IMR-90 (cell line): ENCODE data around the gene STYK1. TPM values are rescaled to one million over a fixed set of nuclear protein-coding genes. Genes with fewer than 3 reads are reported as not detected.
A peak's percentile ranks its signal among the peaks of the same experiment; 100 is the strongest.

ENCODE experiments used
- ATAC-seq: fragments of 200-7000 bp; cut with Tn5 transposase; 2 replicates; pipeline ENCODE4 v1.9.1; 2020; ENCODE audit warnings: low read depth, mild to moderate bottlenecking, moderate library complexity
- BruUV-seq: library from RNA; stranded (reverse); fragments of 400-500 nt; replicated peaks from 2 replicates; lab custom pipeline; 2021; lab: Mats Ljungman, UMichigan
- CTCF ChIA-PET: fragments of 300-600 bp; formaldehyde crosslinking; extraction: SDS; loops from one replicate; lab custom pipeline; 2021; ENCODE audit warnings: antibody characterized with exemption; lab: Yijun Ruan, JAX
- POLR2A ChIA-PET: fragments of 300-600 bp; sonication (Branson Sonifier 250); formaldehyde crosslinking; loops from one replicate; lab custom pipeline; 2022; ENCODE audit warnings: antibody characterized with exemption; ENCODE audit not compliant: unreplicated experiment; lab: Charles Lee
- DNase-seq: peaks from one replicate; pipeline ENCODE4 v3.0.0; 2013
- H2AFZ ChIP-seq: replicated peaks from 2 replicates; pipeline ENCODE3; 2013; ENCODE audit warnings: low read length, mild to moderate bottlenecking; ENCODE audit not compliant: poor library complexity
- H2AK5ac ChIP-seq: 2 replicates; pipeline ENCODE4 v1.6.1; 2013; ENCODE audit warnings: low read depth, low read length, inconsistent platforms
- H2AK9ac ChIP-seq: replicated peaks from 2 replicates; pipeline ENCODE3; 2013; ENCODE audit warnings: mild to moderate bottlenecking, low read depth, low read length, moderate library complexity; ENCODE audit not compliant: poor library complexity
- H2BK120ac ChIP-seq: 2 replicates; pipeline ENCODE4 v1.6.1; 2013; ENCODE audit warnings: low read depth, low read length, inconsistent platforms
- H2BK15ac ChIP-seq: 3 replicates; pipeline ENCODE4 v1.6.1; 2013; ENCODE audit warnings: low read depth, low read length, inconsistent platforms
- H2BK20ac ChIP-seq: 2 replicates; pipeline ENCODE4 v1.6.1; 2013; ENCODE audit warnings: low read depth, mild to moderate bottlenecking, inconsistent platforms, low read length, moderate library complexity
- H2BK5ac ChIP-seq: 2 replicates; pipeline ENCODE4 v1.6.1; 2013; ENCODE audit warnings: mild to moderate bottlenecking, low read depth, low read length, inconsistent platforms; ENCODE audit not compliant: poor library complexity, severe bottlenecking
- H3K14ac ChIP-seq: replicated peaks from 2 replicates; pipeline ENCODE4 v1.6.1; 2013; ENCODE audit warnings: low read depth, low read length, inconsistent platforms
- H3K18ac ChIP-seq: 2 replicates; pipeline ENCODE4 v1.6.1; 2013; ENCODE audit warnings: low read depth, low read length, control low read depth
- H3K23ac ChIP-seq: 2 replicates; pipeline ENCODE4 v1.6.1; 2013; ENCODE audit warnings: low read depth, low read length, inconsistent platforms
- H3K27ac ChIP-seq: 2 replicates; pipeline ENCODE4 v1.5.1; 2013; ENCODE audit warnings: mild to moderate bottlenecking, control low read depth, low read length; ENCODE audit not compliant: insufficient read depth
- H3K27me3 ChIP-seq: 2 replicates; pipeline ENCODE4 v1.6.1; 2013; ENCODE audit warnings: low read length; ENCODE audit not compliant: control insufficient read depth, insufficient read depth
- H3K36me3 ChIP-seq: 2 replicates; pipeline ENCODE4 v1.6.1; 2013; ENCODE audit warnings: low read length, mixed read lengths; ENCODE audit not compliant: control insufficient read depth, insufficient read depth
- H3K4ac ChIP-seq: 2 replicates; pipeline ENCODE4 v1.6.1; 2013; ENCODE audit warnings: low read depth, low read length, inconsistent platforms
- H3K4me1 ChIP-seq: 2 replicates; pipeline ENCODE4 v1.6.1; 2013; ENCODE audit warnings: low read length, mixed read lengths; ENCODE audit not compliant: control insufficient read depth, insufficient read depth
- H3K4me2 ChIP-seq: 2 replicates; pipeline ENCODE4 v1.6.1; 2013; ENCODE audit warnings: low read depth, mild to moderate bottlenecking, control low read depth, low read length, moderate library complexity
- H3K4me3 ChIP-seq: 2 replicates; pipeline ENCODE4 v1.5.1; 2013; ENCODE audit warnings: low read depth, mild to moderate bottlenecking, control low read depth, low read length, moderate library complexity; ENCODE audit not compliant: insufficient read depth
- H3K56ac ChIP-seq: 2 replicates; pipeline ENCODE4 v1.6.1; 2013; ENCODE audit warnings: low read length, inconsistent platforms; ENCODE audit not compliant: insufficient read depth; ENCODE audit errors: extremely low read depth
- H3K79me1 ChIP-seq, 2 experiments: 2 replicates each; pipeline ENCODE4 v1.6.1; 2013; ENCODE audit warnings: low read length in 2 of 2, inconsistent platforms in 1 of 2, low read depth in 1 of 2
- H3K9ac ChIP-seq: 2 replicates; pipeline ENCODE4 v1.6.1; 2013; ENCODE audit warnings: low read depth, low read length, control low read depth
- H3K9me1 ChIP-seq: 2 replicates; pipeline ENCODE4 v1.6.1; 2013; ENCODE audit warnings: low read length, inconsistent platforms; ENCODE audit not compliant: insufficient read depth
- H3K9me3 ChIP-seq: 2 replicates; pipeline ENCODE4 v1.6.1; 2013; ENCODE audit warnings: low read length; ENCODE audit not compliant: control insufficient read depth, insufficient read depth
- H4K20me1 ChIP-seq: 2 replicates; pipeline ENCODE4 v1.6.1; 2013; ENCODE audit warnings: low read length, inconsistent platforms; ENCODE audit not compliant: insufficient read depth
- H4K5ac ChIP-seq: 2 replicates; pipeline ENCODE4 v1.6.1; 2013; ENCODE audit warnings: mild to moderate bottlenecking, low read depth, low read length, control low read depth
- H4K8ac ChIP-seq, 2 experiments: 2 replicates each; pipeline ENCODE4 v1.6.1; 2013; ENCODE audit warnings: low read depth in 2 of 2, low read length in 2 of 2, control low read depth in 1 of 2, inconsistent platforms in 1 of 2
- H4K91ac ChIP-seq: 2 replicates; pipeline ENCODE4 v1.6.1; 2013; ENCODE audit warnings: low read depth, low read length, inconsistent platforms; ENCODE audit not compliant: insufficient read depth
- BHLHE40 ChIP-seq: fragments of 150-350 bp; IDR thresholded peaks from 2 replicates; pipeline ENCODE4 v1.6.1; 2016; ENCODE audit warnings: mild to moderate bottlenecking, low read depth, low read length
- CHD1 ChIP-seq: IDR thresholded peaks from 2 replicates; pipeline ENCODE4 v1.6.1; 2012; ENCODE audit warnings: low read depth, low read length, improper control_type of control experiment
- FOS ChIP-seq: fragments of 150-350 bp; IDR thresholded peaks from 2 replicates; pipeline ENCODE4 v1.6.1; 2016; ENCODE audit warnings: low read depth, low read length
- MAFK ChIP-seq: IDR thresholded peaks from 2 replicates; pipeline ENCODE4 v1.6.1; 2012; ENCODE audit warnings: low read depth, low read length, improper control_type of control experiment
- POLR2A ChIP-seq: IDR thresholded peaks from 2 replicates; pipeline ENCODE4 v1.6.1; 2012; ENCODE audit warnings: mild to moderate bottlenecking, low read depth, low read length
- RAD21 ChIP-seq: IDR thresholded peaks from 2 replicates; pipeline ENCODE4 v1.6.1; 2012; ENCODE audit warnings: low read length, improper control_type of control experiment
- RCOR1 ChIP-seq: IDR thresholded peaks from 2 replicates; pipeline ENCODE4 v1.6.1; 2012; ENCODE audit warnings: mild to moderate bottlenecking, low read length, improper control_type of control experiment; ENCODE audit not compliant: insufficient replicate concordance
- RFX5 ChIP-seq: IDR thresholded peaks from 2 replicates; pipeline ENCODE4 v1.8.0; 2012; ENCODE audit warnings: low read depth, mild to moderate bottlenecking, low read length, moderate library complexity
- SMC3 ChIP-seq: fragments of 150-350 bp; IDR thresholded peaks from 2 replicates; pipeline ENCODE4 v1.6.1; 2016; ENCODE audit warnings: low read depth, mild to moderate bottlenecking, antibody characterized with exemption, low read length, moderate library complexity
- USF2 ChIP-seq: fragments of 150-350 bp; IDR thresholded peaks from 2 replicates; pipeline ENCODE4 v1.6.1; 2017; ENCODE audit warnings: mild to moderate bottlenecking, antibody characterized with exemption, low read length, low read depth
- WGBS, 2 experiments: methylation state at CpG; one replicate each; pipeline versions ENCODE4 v1.1.5 to v1.1.7; 2013; ENCODE audit warnings: missing lambda C conversion rate in 2 of 2; ENCODE audit not compliant: insufficient read length in 1 of 2; ENCODE audit errors: extremely low coverage in 2 of 2; 5-methylcytosine and 5-hydroxymethylcytosine counted together
- dilution Hi-C: fragments of 300-500 bp; cut with HindIII; formaldehyde crosslinking; loops from one replicate; pipeline ENCODE4 v1.14.3; 2018; ENCODE audit warnings: low sequenced_read_pairs; ENCODE audit not compliant: unreplicated experiment
- in situ Hi-C: fragments of 300-500 bp; cut with MboI; formaldehyde crosslinking; loops from 3 replicates; pipeline ENCODE4 v1.14.3; 2019; ENCODE audit warnings: low sequenced_read_pairs, inconsistent platforms, mixed read lengths
- intact Hi-C: fragments of 100-400 bp; cut with micrococcal nuclease; formaldehyde crosslinking; loops from 2 replicates; pipeline ENCODE4 v1.10.0; 2022
- polyA plus RNA-seq, 3 experiments: library from polyadenylated mRNA; depleted of rRNA; stranded (reverse); fragments of >200 nt; gene quantifications; 2 replicates each; pipeline ENCODE4 v1.2.3, GENCODE V29; 2012; ENCODE audit warnings: low replicate concordance in 1 of 3
- total RNA-seq: library from RNA; depleted of rRNA; stranded (reverse); fragments of >200 nt; gene quantifications from 2 replicates; pipeline ENCODE4 v1.2.3, GENCODE V29; 2012
- TF ChIP-seq, protein P1 (sequence below): fragments of 150-350 bp; IDR thresholded peaks from 2 replicates; pipeline ENCODE4 v1.6.1; 2016; ENCODE audit warnings: low read depth, mild to moderate bottlenecking, low read length, moderate library complexity, borderline replicate concordance

STYK1 gene
- total and polyA plus RNA-seq, 2 of the 4 experiments (the other 2 are of a cell fraction), result 0.36 to 0.72 TPM

GRCh38 chr12:10636124-10636523 is 37.7 kb downstream of the STYK1 start:
- Histone ChIP-seq H3K79me1 (no peaks in the 10 kb centered on the region), H2AK9ac (no peak overlapping the region), H3K56ac (no peak overlapping the region), H3K9me1 (no peaks in the 10 kb centered on the region), H3K4ac (no peak overlapping the region), H2BK15ac (peak overlapping the region; percentile 43; the same call in 1 of the 3 replicates), H3K4me2 (no peak overlapping the region), H3K18ac (peak overlapping the region; percentile 35; the same call in 1 of the 2 replicates), H2BK20ac (peak overlapping the region; percentile 57; the same call in 1 of the 2 replicates), H2BK120ac (0 out of 2 replicates have a peak overlapping the region, but pooled peaks have one; percentile 5), H3K27me3 (no peaks in the 10 kb centered on the region), H4K20me1 (no peaks in the 10 kb centered on the region), H4K91ac (no peak overlapping the region), H3K4me1 (peaks cover 8% of the 10 kb centered on the region; the same call in 1 of the 2 replicates), H2BK5ac (peak overlapping the region; percentile 10), H3K4me3 (no peak overlapping the region), H3K9ac (no peak overlapping the region), H3K9me3 (no peaks in the 10 kb centered on the region), H2AK5ac (no peak overlapping the region), H3K14ac (no peak overlapping the region), H4K5ac (no peak overlapping the region), H3K27ac (no peak overlapping the region), H4K8ac (no peak overlapping the region), H3K23ac (no peak overlapping the region), H3K36me3 (no peaks in the 10 kb centered on the region), H2AFZ (no peak overlapping the region)
- in situ Hi-C loops, result no loop called here
- no TSS peak for BruUV-seq
- POLR2A ChIA-PET, result no interaction called here
- no peak for ATAC-seq
- no peak for TF ChIP-seq POLR2A
- TF ChIP-seq MAFK, result no peak
- no peak for TF ChIP-seq RFX5
- TF ChIP-seq CHD1, result no peak
- no peak for TF ChIP-seq FOS
- no peak for TF ChIP-seq RCOR1
- TF ChIP-seq BHLHE40, result no peak
- TF ChIP-seq, protein P1, sequence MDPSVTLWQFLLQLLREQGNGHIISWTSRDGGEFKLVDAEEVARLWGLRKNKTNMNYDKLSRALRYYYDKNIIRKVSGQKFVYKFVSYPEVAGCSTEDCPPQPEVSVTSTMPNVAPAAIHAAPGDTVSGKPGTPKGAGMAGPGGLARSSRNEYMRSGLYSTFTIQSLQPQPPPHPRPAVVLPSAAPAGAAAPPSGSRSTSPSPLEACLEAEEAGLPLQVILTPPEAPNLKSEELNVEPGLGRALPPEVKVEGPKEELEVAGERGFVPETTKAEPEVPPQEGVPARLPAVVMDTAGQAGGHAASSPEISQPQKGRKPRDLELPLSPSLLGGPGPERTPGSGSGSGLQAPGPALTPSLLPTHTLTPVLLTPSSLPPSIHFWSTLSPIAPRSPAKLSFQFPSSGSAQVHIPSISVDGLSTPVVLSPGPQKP, result no peak
- TF ChIP-seq RAD21, result no peak
- no peak for TF ChIP-seq SMC3
- TF ChIP-seq USF2, result no peak
- dilution Hi-C loops, result no loop called here
- DNase-seq, result no peak
- CTCF ChIA-PET, result no interaction called here
- intact Hi-C loops, result no loop called here
- WGBS, 2 experiments, result no CpG with 5 or more reads among the region's 3 CpGs
